HepG2 (cell line): ENCODE measurements around the gene EIF2AK2. TPM values are rescaled to one million over a fixed set of nuclear protein-coding genes. Genes with fewer than 3 reads are reported as not detected.

Experiments
- ATAC-seq: fragments of 200-7000 bp; cut with Tn5 transposase; 3 replicates; pipeline ENCODE4 v1.9.1; 2020; ENCODE audit warnings: mild to moderate bottlenecking, moderate library complexity
- BruUV-seq: library from RNA; stranded (reverse); fragments of 400-500 nt; replicated peaks from 2 replicates; lab custom pipeline; 2021; lab: Mats Ljungman, UMichigan
- CTCF ChIA-PET: fragments of 300-600 bp; formaldehyde crosslinking; extraction: SDS; loops from one replicate; lab custom pipeline; 2021; ENCODE audit warnings: low total read pairs, inconsistent platforms, low intra/inter-chr PET ratio; lab: Yijun Ruan, JAX
- POLR2A ChIA-PET: fragments of 350-600 bp; sonication (Branson Sonifier 250); formaldehyde crosslinking; loops from one replicate; lab custom pipeline; 2020; ENCODE audit warnings: antibody characterized with exemption, inconsistent platforms; lab: Yijun Ruan, JAX
- DNase-seq: peaks from one replicate; pipeline ENCODE4 v3.0.0-alpha.2; 2015; ENCODE audit warnings: low spot score
- FAIRE-seq: peaks from 3 replicates; lab custom pipeline; 2011; peaks lifted over from hg19 to GRCh38; lab: Jason Lieb, UNC
- H2AFZ ChIP-seq: one replicate; pipeline ENCODE4 v1.6.1; 2011; ENCODE audit warnings: low read length, inconsistent platforms
- H3K27ac ChIP-seq: fragments of 300-600 bp; 3 replicates; pipeline ENCODE4 v1.8.0; 2011; ENCODE audit warnings: mixed run types, mild to moderate bottlenecking, mixed read lengths, low read length, inconsistent platforms; ENCODE audit not compliant: insufficient read depth; ENCODE audit errors: extremely low read length
- H3K27me3 ChIP-seq, 2 experiments: fragments of 200-600 bp in 1 of 2; 2 replicates in 1 of 2; 3 replicates in 1 of 2; pipeline versions ENCODE4 v1.6.0 to v1.8.0; 2011; ENCODE audit warnings: low read length in 2 of 2, mild to moderate bottlenecking in 2 of 2, moderate library complexity in 2 of 2, inconsistent platforms in 1 of 2; ENCODE audit not compliant: insufficient read depth in 2 of 2, control insufficient read depth in 1 of 2
- H3K36me3 ChIP-seq, 2 experiments: fragments of 200-600 bp in 1 of 2; replicated peaks in 1 of 2; 2 replicates in 1 of 2; 3 replicates in 1 of 2; pipeline versions ENCODE4 v1.5.1 to v1.8.0; 2011; ENCODE audit warnings: low read length in 2 of 2, inconsistent platforms in 1 of 2; ENCODE audit not compliant: insufficient read depth in 2 of 2, control insufficient read depth in 1 of 2
- H3K4me1 ChIP-seq: 2 replicates; pipeline ENCODE4 v1.5.1; 2012; ENCODE audit warnings: low read length, inconsistent platforms; ENCODE audit not compliant: insufficient read depth
- H3K4me2 ChIP-seq: 2 replicates; pipeline ENCODE4 v1.6.0; 2011; ENCODE audit warnings: low read depth, low read length, inconsistent platforms
- H3K4me3 ChIP-seq, 3 experiments: fragments of 200-600 bp in 1 of 3; sonication (generic), shearing (Covaris generic) in 1 of 3; replicated peaks in 1 of 3; 2 replicates each; pipeline ENCODE4 v1.5.1; 2011 to 2016; ENCODE audit warnings: low read length in 3 of 3, inconsistent platforms in 2 of 3, low read depth in 2 of 3, mild to moderate bottlenecking in 2 of 3, control low read depth in 1 of 3, mixed read lengths in 1 of 3; ENCODE audit not compliant: insufficient read depth in 1 of 3
- H3K79me2 ChIP-seq: one replicate; pipeline ENCODE4 v1.6.1; 2011; ENCODE audit warnings: low read length, inconsistent platforms; ENCODE audit not compliant: insufficient read depth
- H3K9ac ChIP-seq: 2 replicates; pipeline ENCODE4 v1.6.0; 2011; ENCODE audit warnings: mild to moderate bottlenecking, low read depth, low read length, inconsistent platforms; ENCODE audit not compliant: insufficient read depth
- H3K9me3 ChIP-seq: 2 replicates; pipeline ENCODE4 v1.5.1; 2012; ENCODE audit warnings: mild to moderate bottlenecking, low read length
- H4K20me1 ChIP-seq: 2 replicates; pipeline ENCODE4 v1.6.0; 2011; ENCODE audit warnings: inconsistent platforms, mild to moderate bottlenecking, low read length, moderate library complexity; ENCODE audit not compliant: insufficient read depth
- BCLAF1 ChIP-seq: fragments of 450-650 bp; IDR thresholded peaks from 2 replicates; pipeline ENCODE4 v1.6.1; 2017; ENCODE audit warnings: mild to moderate bottlenecking
- BORCS8-MEF2B ChIP-seq: sonication (generic); formaldehyde crosslinking; IDR thresholded peaks from 2 replicates; pipeline ENCODE4 v1.8.0; 2022; ENCODE audit warnings: mild to moderate bottlenecking, missing genetic modification reagents
- CSRNP2 ChIP-seq: sonication (generic); formaldehyde crosslinking; conservative IDR thresholded peaks from 2 replicates; pipeline ENCODE4 v1.8.0; 2022; ENCODE audit warnings: low read depth, missing genetic modification reagents
- EEA1 ChIP-seq: sonication (generic); formaldehyde crosslinking; IDR thresholded peaks from 2 replicates; pipeline ENCODE4 v1.5.1; 2020; ENCODE audit warnings: mild to moderate bottlenecking, missing genetic modification reagents, borderline replicate concordance
- MZF1 ChIP-seq: sonication (generic); formaldehyde crosslinking; IDR thresholded peaks from 2 replicates; pipeline ENCODE4 v1.8.1; 2023; ENCODE audit warnings: mild to moderate bottlenecking, missing genetic modification reagents, borderline replicate concordance
- NCOA1 ChIP-seq: sonication (generic); formaldehyde crosslinking; IDR thresholded peaks from 2 replicates; pipeline ENCODE4 v1.9.0; 2021; ENCODE audit warnings: missing genetic modification reagents
- ONECUT2 ChIP-seq: sonication (generic); formaldehyde crosslinking; IDR thresholded peaks from 2 replicates; pipeline ENCODE4 v1.4.0; 2020; ENCODE audit warnings: missing genetic modification reagents
- PLSCR1 ChIP-seq: sonication (generic); formaldehyde crosslinking; IDR thresholded peaks from 2 replicates; pipeline ENCODE4 v1.5.0; 2020; ENCODE audit warnings: missing genetic modification reagents, mild to moderate bottlenecking, borderline replicate concordance
- SCMH1 ChIP-seq: sonication (generic); formaldehyde crosslinking; IDR thresholded peaks from 2 replicates; pipeline ENCODE4 v1.9.0; 2021; ENCODE audit warnings: missing genetic modification reagents, mild to moderate bottlenecking, borderline replicate concordance
- WIZ ChIP-seq: sonication (generic); formaldehyde crosslinking; IDR thresholded peaks from 2 replicates; pipeline ENCODE4 v1.5.1; 2020; ENCODE audit warnings: mild to moderate bottlenecking, missing genetic modification reagents
- ZNF20 ChIP-seq: sonication (generic); formaldehyde crosslinking; IDR thresholded peaks from 2 replicates; pipeline ENCODE4 v1.4.0; 2020; ENCODE audit warnings: mild to moderate bottlenecking, moderate library complexity, missing genetic modification reagents
- ZNF230 ChIP-seq: sonication (generic); formaldehyde crosslinking; IDR thresholded peaks from 2 replicates; pipeline ENCODE4 v1.4.0; 2020; ENCODE audit warnings: mild to moderate bottlenecking, missing genetic modification reagents
- ZNF253 ChIP-seq: sonication (generic); formaldehyde crosslinking; IDR thresholded peaks from 2 replicates; pipeline ENCODE4 v1.8.0; 2022; ENCODE audit warnings: mild to moderate bottlenecking, missing genetic modification reagents, borderline replicate concordance
- ZNF512B ChIP-seq: sonication (generic); formaldehyde crosslinking; IDR thresholded peaks from 2 replicates; pipeline ENCODE4 v1.5.1; 2020; ENCODE audit warnings: missing genetic modification reagents, mild to moderate bottlenecking, borderline replicate concordance
- ZNF552 ChIP-seq: sonication (generic); formaldehyde crosslinking; IDR thresholded peaks from 2 replicates; pipeline ENCODE4 v1.9.0; 2022; ENCODE audit warnings: missing genetic modification reagents, mild to moderate bottlenecking, borderline replicate concordance
- ZNF713 ChIP-seq: sonication (generic); formaldehyde crosslinking; IDR thresholded peaks from 2 replicates; pipeline ENCODE4 v1.4.0; 2020; ENCODE audit warnings: mild to moderate bottlenecking, missing genetic modification reagents
- WGBS: methylation state at CpG from one replicate; pipeline ENCODE4 v1.1.6; 2017; ENCODE audit warnings: low lambda C conversion rate; 5-methylcytosine and 5-hydroxymethylcytosine counted together
- in situ Hi-C: cut with HindIII; loops from 2 replicates; pipeline ENCODE4 v1.10.0; 2017; ENCODE audit warnings: low pct_unique_long_range_greater_than_20kb; ENCODE audit not compliant: extremely low pct_ligation_motif_present
- intact Hi-C: fragments of 100-400 bp; cut with micrococcal nuclease; formaldehyde crosslinking; loops from one replicate; pipeline ENCODE4 v1.10.0; 2022; ENCODE audit not compliant: unreplicated experiment
- polyA plus RNA-seq, 8 experiments: library from polyadenylated mRNA; depleted of rRNA in 3 of 8; stranded (reverse) in 7 of 8; unstranded in 1 of 8; fragments of >200 nt; fragmentation: Illumina TruSeq in 4 of 8; extraction: Trizol in 4 of 8; gene quantifications; 2 replicates each; pipeline versions ENCODE4 v1.2.1 to v1.2.3, GENCODE V29; 2011 to 2016; ENCODE audit warnings: low read depth in 4 of 8, missing spikeins in 1 of 8, mixed read lengths in 1 of 8; ENCODE audit not compliant: insufficient read depth in 1 of 8
- total RNA-seq, 5 experiments: library from RNA; depleted of rRNA; stranded (reverse); fragments of >200 nt; fragmentation: Illumina TruSeq; extraction: Trizol; gene quantifications; 2 replicates each; pipeline ENCODE4 v1.2.3, GENCODE V29; 2016; ENCODE audit warnings: low read depth in 1 of 5

EIF2AK2 gene
- total and polyA plus RNA-seq, 2 of the 13 experiments (the other 11 are each of a cell fraction or from before 2014, with no cell fraction given) = 10.2 to 26.1 TPM

- Histone ChIP-seq H3K36me3 (peaks cover 6 to 10% of the 10 kb centered on the region in 2 experiments), H3K4me2 (peak overlapping the region; percentile 95), H3K9me3 (no peaks in the 10 kb centered on the region), H3K79me2 (peaks cover 12% of the 10 kb centered on the region), H3K4me3 (no peak overlapping the region), H3K9ac (peak overlapping the region; percentile 81; the same call in 1 of the 2 replicates), H4K20me1 (no peaks in the 10 kb centered on the region), H3K27ac (no peak overlapping the region), H2AFZ (no peak overlapping the region), H3K27me3 (no peaks in the 10 kb centered on the region; a peak in 1 of 5 replicates), H3K4me1 (peaks cover 34% of the 10 kb centered on the region)
- 89% methylated on average over 1 of the region's 1 CpG for WGBS
- in situ Hi-C loops (no loop called here), intact Hi-C loops (loop anchor here (10.0 kb wide), 1 partner anchor 149 kb away; the partner anchor contains the start of genes CEBPZ and NDUFAF7)
- ChIA-PET CTCF (no interaction called here), POLR2A (no interaction called here)
- DNase-seq = no peak
- no peak for FAIRE-seq
- no peak for ATAC-seq
- no TSS peak for BruUV-seq
- TF ChIP-seq ZNF20 = no peak
- TF ChIP-seq SCMH1 (CRISPR knock-in tag) = no peak
- TF ChIP-seq ONECUT2 (CRISPR knock-in tag) = no peak
- TF ChIP-seq ZNF253 = no peak
- no peak for TF ChIP-seq PLSCR1 (CRISPR knock-in tag)
- no peak for TF ChIP-seq ZNF713 (CRISPR knock-in tag)
- TF ChIP-seq BORCS8-MEF2B (CRISPR knock-in tag) = no peak
- TF ChIP-seq BCLAF1 = no peak
- no peak for TF ChIP-seq CSRNP2
- no peak for TF ChIP-seq ZNF552 (CRISPR knock-in tag)
- TF ChIP-seq ZNF230 (CRISPR knock-in tag) = no peak
- no peak for TF ChIP-seq EEA1
- TF ChIP-seq NCOA1 (CRISPR knock-in tag) = no peak
- no peak for TF ChIP-seq ZNF512B (CRISPR knock-in tag)
- TF ChIP-seq WIZ (CRISPR knock-in tag) = no peak
- TF ChIP-seq MZF1 (CRISPR knock-in tag) = no peak
Measured at GRCh38 chr2:37085731-37086147, 71.0 kb downstream of the EIF2AK2 start.
